ENCODE measurements around the gene KLHL40.
"Not testable (repeated sequence)": the region's sequence is repeated elsewhere in the genome, so short reads cannot be mapped to it uniquely, and the experiment has no call there.

KLHL40 gene

GRCh38 chr3:42705962-42706585 lies 20.7 kb downstream of the KLHL40 start:
- no peak for DNase-seq

- DNase-seq = no peak
These were observed 21.6 kb downstream of the KLHL40 start for GRCh38 chr3:42706721-42707619.

- DNase-seq = no peak
These were observed 22.5 kb downstream of the KLHL40 start for GRCh38 chr3:42707620-42708355.

- DNase-seq = no peak
These were observed 23.3 kb downstream of the KLHL40 start for GRCh38 chr3:42708611-42709151.

- DNase-seq = no peak
These were observed 24.3 kb downstream of the KLHL40 start for GRCh38 chr3:42709621-42710020.

GRCh38 chr3:42710323-42711021 lies 25.1 kb downstream of the KLHL40 start:
- DNase-seq = no peak

GRCh38 chr3:42711491-42712343 lies 26.4 kb downstream of the KLHL40 start:
- no peak for DNase-seq

- DNase-seq = no peak
These were observed 27.0 kb downstream of the KLHL40 start for GRCh38 chr3:42712344-42712648.

GRCh38 chr3:42712688-42713372 lies 27.5 kb downstream of the KLHL40 start:
- no peak for DNase-seq

GRCh38 chr3:42713747-42714146 lies 28.4 kb downstream of the KLHL40 start:
- DNase-seq = no peak

- no peak for DNase-seq
These were observed 29.0 kb downstream of the KLHL40 start for GRCh38 chr3:42714171-42714852.

GRCh38 chr3:42717306-42717705 lies 32.0 kb downstream of the KLHL40 start:
- no peak for DNase-seq

- no peak for DNase-seq
These were observed 33.0 kb downstream of the KLHL40 start for GRCh38 chr3:42718338-42718737.

- no peak for DNase-seq
These were observed 33.7 kb downstream of the KLHL40 start for GRCh38 chr3:42719002-42719401.

- no peak for DNase-seq
These were observed 34.8 kb downstream of the KLHL40 start for GRCh38 chr3:42720126-42720525.

- DNase-seq = no peak
These were observed 36.4 kb downstream of the KLHL40 start for GRCh38 chr3:42721690-42722089.

- not testable (repeated sequence) for DNase-seq
These were observed 37.1 kb downstream of the KLHL40 start for GRCh38 chr3:42722442-42722841.

- no peak for DNase-seq
These were observed 37.9 kb downstream of the KLHL40 start for GRCh38 chr3:42723219-42723618.

- DNase-seq = no peak
These were observed 40.1 kb downstream of the KLHL40 start for GRCh38 chr3:42725454-42725853.

GRCh38 chr3:42728056-42728455 lies 42.7 kb downstream of the KLHL40 start:
- DNase-seq = no peak
